HUES64 (cell line): Measurements from ENCODE around the gene DNAJC28.
"Not testable (repeated sequence)": the region's sequence is repeated elsewhere in the genome, so short reads cannot be mapped to it uniquely, and the experiment has no call there.

Experiments
- H3K27ac ChIP-seq: 2 replicates; pipeline ENCODE4 v1.7.0; 2013; ENCODE audit warnings: low read depth, low read length, inconsistent platforms
- H3K27me3 ChIP-seq: 2 replicates; pipeline ENCODE4 v1.6.1; 2013; ENCODE audit warnings: mild to moderate bottlenecking, low read length; ENCODE audit not compliant: insufficient read depth
- H3K36me3 ChIP-seq: 2 replicates; pipeline ENCODE4 v1.6.1; 2013; ENCODE audit warnings: mild to moderate bottlenecking, low read length; ENCODE audit not compliant: insufficient read depth
- H3K4me1 ChIP-seq: 2 replicates; pipeline ENCODE4 v1.6.1; 2013; ENCODE audit warnings: mild to moderate bottlenecking, low read length, moderate library complexity; ENCODE audit not compliant: insufficient read depth
- H3K4me3 ChIP-seq: 2 replicates; pipeline ENCODE4 v1.5.1; 2013; ENCODE audit warnings: mild to moderate bottlenecking, low read length, moderate library complexity
- H3K9ac ChIP-seq: 2 replicates; pipeline ENCODE4 v1.6.1; 2013; ENCODE audit warnings: mild to moderate bottlenecking, low read depth, low read length
- H3K9me3 ChIP-seq: 2 replicates; pipeline ENCODE4 v1.6.1; 2013; ENCODE audit warnings: low read depth, low read length; ENCODE audit not compliant: insufficient read depth
- WGBS: fragments of 150-250, 120-280 bp; methylation state at CpG from one replicate; pipeline ENCODE4 v1.1.7; 2013; ENCODE audit warnings: missing lambda C conversion rate; 5-methylcytosine and 5-hydroxymethylcytosine counted together

Gene DNAJC28

GRCh38 chr21:33511639-33512038 is 20.1 kb upstream of the DNAJC28 start:
- Histone ChIP-seq H3K9me3 (no peaks in the 10 kb centered on the region), H3K36me3 (peaks cover 96% of the 10 kb centered on the region), H3K27ac (no peak overlapping the region), H3K4me3 (no peak overlapping the region), H3K4me1 (no peaks in the 10 kb centered on the region), H3K9ac (no peak overlapping the region), H3K27me3 (no peaks in the 10 kb centered on the region)
- 96% methylated on average over 4 of the region's 4 CpGs for WGBS

GRCh38 chr21:33510826-33511225 is 19.3 kb upstream of the DNAJC28 start:
- WGBS = 94% methylated on average over 8 of the region's 8 CpGs
- Histone ChIP-seq H3K27me3 (no peaks in the 10 kb centered on the region), H3K27ac (no peak overlapping the region), H3K36me3 (peaks cover 97% of the 10 kb centered on the region), H3K4me3 (no peak overlapping the region), H3K4me1 (no peaks in the 10 kb centered on the region), H3K9ac (no peak overlapping the region), H3K9me3 (no peaks in the 10 kb centered on the region)

GRCh38 chr21:33507003-33507402 is 15.5 kb upstream of the DNAJC28 start:
- H3K27ac ChIP-seq, H3K4me3 ChIP-seq, H3K9ac ChIP-seq, H3K9me3 ChIP-seq, H3K27me3 ChIP-seq, H3K4me1 ChIP-seq: not testable (repeated sequence)
- WGBS = 93% methylated on average over 1 of the region's 1 CpG
- peaks cover 92% of the 10 kb centered on the region for H3K36me3 ChIP-seq

- H3K27me3 ChIP-seq = no peaks in the 10 kb centered on the region
- H3K4me3 ChIP-seq = no peak overlapping the region
- H3K36me3 ChIP-seq = peaks cover 85% of the 10 kb centered on the region
- H3K4me1 ChIP-seq = no peaks in the 10 kb centered on the region
- H3K9me3 ChIP-seq = no peaks in the 10 kb centered on the region
- H3K27ac ChIP-seq = no peak overlapping the region
- WGBS = 97% methylated on average over 8 of the region's 8 CpGs
- no peak overlapping the region for H3K9ac ChIP-seq
Observed at GRCh38 chr21:33505833-33506232, 14.3 kb upstream of the DNAJC28 start.

- no peak overlapping the region for H3K27ac ChIP-seq
- 68% methylated on average over 7 of the region's 7 CpGs for WGBS
- H3K4me1 ChIP-seq = peaks cover 6% of the 10 kb centered on the region; the same call in 1 of the 2 replicates
- H3K4me3 ChIP-seq = no peak overlapping the region
- H3K27me3 ChIP-seq = no peaks in the 10 kb centered on the region
- H3K9me3 ChIP-seq = no peaks in the 10 kb centered on the region
- no peaks in the 10 kb centered on the region for H3K36me3 ChIP-seq
- H3K9ac ChIP-seq = no peak overlapping the region
Observed at GRCh38 chr21:33496345-33496744, 4.8 kb upstream of the DNAJC28 start.

GRCh38 chr21:33495743-33496142 is 4.2 kb upstream of the DNAJC28 start:
- Histone ChIP-seq H3K9me3 (no peaks in the 10 kb centered on the region), H3K27ac (no peak overlapping the region), H3K9ac (no peak overlapping the region), H3K36me3 (no peaks in the 10 kb centered on the region), H3K4me3 (no peak overlapping the region), H3K4me1 (peaks cover 9% of the 10 kb centered on the region), H3K27me3 (no peaks in the 10 kb centered on the region)
- WGBS = 78% methylated on average over 4 of the region's 4 CpGs

GRCh38 chr21:33493756-33494155 is 2.2 kb upstream of the DNAJC28 start:
- H3K27me3 ChIP-seq = no peaks in the 10 kb centered on the region
- 93% methylated on average over 3 of the region's 3 CpGs for WGBS
- H3K4me1 ChIP-seq = peaks cover 10% of the 10 kb centered on the region
- no peak overlapping the region for H3K4me3 ChIP-seq
- no peak overlapping the region for H3K9ac ChIP-seq
- H3K36me3 ChIP-seq = peaks cover 5% of the 10 kb centered on the region
- H3K9me3 ChIP-seq = no peaks in the 10 kb centered on the region
- no peak overlapping the region for H3K27ac ChIP-seq

GRCh38 chr21:33492571-33492970 is 1.1 kb upstream of the DNAJC28 start:
- Histone ChIP-seq H3K4me3 (no peak overlapping the region), H3K4me1 (peaks cover 10% of the 10 kb centered on the region), H3K9ac (no peak overlapping the region), H3K27me3 (no peaks in the 10 kb centered on the region), H3K36me3 (peaks cover 9% of the 10 kb centered on the region), H3K9me3 (no peaks in the 10 kb centered on the region), H3K27ac (no peak overlapping the region)
- WGBS = 97% methylated on average over 2 of the region's 2 CpGs

GRCh38 chr21:33490991-33491372 is 534 bp downstream of the DNAJC28 start:
- H3K27ac ChIP-seq = no peak overlapping the region
- 34% methylated on average over 12 of the region's 12 CpGs for WGBS

GRCh38 chr21:33488936-33489335 is 2.6 kb downstream of the DNAJC28 start:
- Histone ChIP-seq H3K9ac (no peak overlapping the region), H3K4me1 (peaks cover 4% of the 10 kb centered on the region; the same call in 1 of the 2 replicates), H3K9me3 (no peaks in the 10 kb centered on the region), H3K4me3 (no peak overlapping the region), H3K36me3 (peaks cover 9% of the 10 kb centered on the region), H3K27ac (no peak overlapping the region), H3K27me3 (no peaks in the 10 kb centered on the region)
- 100% methylated on average over 2 of the region's 4 CpGs for whole genome bisulfite sequencing

More at GRCh38 chr21:33490991-33491372, 534 bp downstream of the DNAJC28 start:
- H3K27me3 ChIP-seq = no peaks in the 10 kb centered on the region
- H3K36me3 ChIP-seq = peaks cover 9% of the 10 kb centered on the region
- H3K9ac ChIP-seq = no peak overlapping the region
- H3K4me1 ChIP-seq = peaks cover 4% of the 10 kb centered on the region; the same call in 1 of the 2 replicates
- no peaks in the 10 kb centered on the region for H3K9me3 ChIP-seq
- peak overlapping the region; percentile 90 for H3K4me3 ChIP-seq

GRCh38 chr21:33487996-33488395 is 3.5 kb downstream of the DNAJC28 start:
- peaks cover 9% of the 10 kb centered on the region for H3K36me3 ChIP-seq
- H3K9me3 ChIP-seq = no peaks in the 10 kb centered on the region
- no peaks in the 10 kb centered on the region for H3K27me3 ChIP-seq
- H3K4me1 ChIP-seq = peaks cover 4% of the 10 kb centered on the region; the same call in 1 of the 2 replicates
- no peak overlapping the region for H3K27ac ChIP-seq
- H3K4me3 ChIP-seq = no peak overlapping the region
- WGBS = 98% methylated on average over 4 of the region's 5 CpGs
- no peak overlapping the region for H3K9ac ChIP-seq

- Histone ChIP-seq H3K4me1 (no peaks in the 10 kb centered on the region), H3K36me3 (no peaks in the 10 kb centered on the region), H3K27me3 (peaks cover 5% of the 10 kb centered on the region; the same call in 1 of the 2 replicates), H3K4me3 (no peak overlapping the region), H3K9me3 (no peaks in the 10 kb centered on the region), H3K9ac (no peak overlapping the region), H3K27ac (no peak overlapping the region)
- 87% methylated on average over 9 of the region's 9 CpGs for WGBS
Observed at GRCh38 chr21:33481314-33481943, 10.1 kb downstream of the DNAJC28 start.
